Fibroblast of lung (primary cell): ENCODE results near the gene OR56A1.

ENCODE experiments used
- EZH2 ChIP-seq: IDR thresholded peaks from 2 replicates; pipeline ENCODE4 v1.5.1; 2012; ENCODE audit warnings: low read length, control low read depth, mild to moderate bottlenecking; ENCODE audit errors: missing control alignments
- TF ChIP-seq, protein P1 (sequence below), 2 donors: IDR thresholded peaks in 1 of 2; conservative IDR thresholded peaks in 1 of 2; 1 replicate in 1 of 2; 2 replicates in 1 of 2; pipeline ENCODE4 v1.5.1; 2011 to 2012; ENCODE audit warnings: low read length in 2 of 2, control low read depth in 1 of 2, inconsistent platforms in 1 of 2, low read depth in 1 of 2, mild to moderate bottlenecking in 1 of 2

DNA sequence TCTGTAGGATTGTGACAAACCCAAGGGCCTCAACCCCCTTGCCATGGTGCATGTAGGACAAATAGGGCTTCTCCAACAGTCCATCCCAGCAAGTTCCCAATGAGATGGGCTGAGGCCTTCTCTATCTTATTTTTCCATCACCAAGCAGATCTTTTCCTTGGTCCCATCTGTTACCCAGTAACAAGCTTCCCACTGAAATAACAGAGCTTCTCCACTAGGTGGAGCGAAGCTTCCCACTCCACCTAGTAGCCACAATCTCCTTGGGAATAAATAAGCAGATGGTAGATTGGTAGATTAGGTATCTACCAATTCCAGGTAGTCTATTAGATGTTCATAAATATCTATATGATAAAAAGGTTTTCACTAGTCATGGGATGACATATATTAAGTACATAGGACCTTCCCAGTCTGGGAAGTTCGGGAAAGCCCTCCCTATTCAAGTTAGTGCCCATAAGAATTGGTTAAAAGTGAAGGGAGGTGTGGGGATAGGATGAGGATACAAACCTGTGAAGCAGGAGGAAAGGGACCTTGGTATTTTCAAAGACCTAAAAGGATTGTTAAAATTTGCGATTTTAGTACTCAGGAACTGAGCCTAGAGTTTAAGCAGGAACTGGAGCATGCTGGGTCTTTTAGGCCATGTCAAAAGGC, 37.8 kb downstream of the OR56A1 start:
- TF ChIP-seq, protein P1, sequence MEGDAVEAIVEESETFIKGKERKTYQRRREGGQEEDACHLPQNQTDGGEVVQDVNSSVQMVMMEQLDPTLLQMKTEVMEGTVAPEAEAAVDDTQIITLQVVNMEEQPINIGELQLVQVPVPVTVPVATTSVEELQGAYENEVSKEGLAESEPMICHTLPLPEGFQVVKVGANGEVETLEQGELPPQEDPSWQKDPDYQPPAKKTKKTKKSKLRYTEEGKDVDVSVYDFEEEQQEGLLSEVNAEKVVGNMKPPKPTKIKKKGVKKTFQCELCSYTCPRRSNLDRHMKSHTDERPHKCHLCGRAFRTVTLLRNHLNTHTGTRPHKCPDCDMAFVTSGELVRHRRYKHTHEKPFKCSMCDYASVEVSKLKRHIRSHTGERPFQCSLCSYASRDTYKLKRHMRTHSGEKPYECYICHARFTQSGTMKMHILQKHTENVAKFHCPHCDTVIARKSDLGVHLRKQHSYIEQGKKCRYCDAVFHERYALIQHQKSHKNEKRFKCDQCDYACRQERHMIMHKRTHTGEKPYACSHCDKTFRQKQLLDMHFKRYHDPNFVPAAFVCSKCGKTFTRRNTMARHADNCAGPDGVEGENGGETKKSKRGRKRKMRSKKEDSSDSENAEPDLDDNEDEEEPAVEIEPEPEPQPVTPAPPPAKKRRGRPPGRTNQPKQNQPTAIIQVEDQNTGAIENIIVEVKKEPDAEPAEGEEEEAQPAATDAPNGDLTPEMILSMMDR (conservative IDR thresholded peaks at IDR 0.05 in 1 of 2, IDR thresholded peaks at IDR 0.05 in 1 of 2; ENCODE audit: low read depth in 1 of 2, low read length in 2 of 2): peak; percentile 38 to 47
- TF ChIP-seq EZH2: no peak
